Osteocyte (in vitro differentiated cells): ENCODE data around the gene PRR20G. TPM values are rescaled to one million over a fixed set of nuclear protein-coding genes. Genes with fewer than 3 reads are reported as not detected.
"Not testable (repeated sequence)": the region's sequence is repeated elsewhere in the genome, so short reads cannot be mapped to it uniquely, and the experiment has no call there.

Source experiments
- DNase-seq: peaks from one replicate; pipeline ENCODE4 v3.0.0; 2021; ENCODE audit warnings: mixed read lengths; ENCODE audit not compliant: unreplicated experiment; ENCODE audit errors: extremely low spot score
- H3K27ac Mint-ChIP-seq: one replicate; pipeline ENCODE4 v1.8.0; 2021; ENCODE audit warnings: mild to moderate bottlenecking, mixed read lengths; ENCODE audit not compliant: unreplicated experiment
- H3K27me3 Mint-ChIP-seq: one replicate; pipeline ENCODE4 v1.8.0; 2021; ENCODE audit warnings: mixed read lengths; ENCODE audit not compliant: unreplicated experiment
- H3K36me3 Mint-ChIP-seq: one replicate; pipeline ENCODE4 v1.8.0; 2021; ENCODE audit warnings: mixed read lengths; ENCODE audit not compliant: unreplicated experiment
- H3K4me1 Mint-ChIP-seq: one replicate; pipeline ENCODE4 v1.8.0; 2021; ENCODE audit warnings: mixed read lengths; ENCODE audit not compliant: unreplicated experiment
- H3K4me3 Mint-ChIP-seq: one replicate; pipeline ENCODE4 v1.8.0; 2021; ENCODE audit warnings: mild to moderate bottlenecking, moderate library complexity, mixed read lengths; ENCODE audit not compliant: unreplicated experiment
- H3K9me3 Mint-ChIP-seq: one replicate; pipeline ENCODE4 v1.8.0; 2021; ENCODE audit warnings: mixed read lengths; ENCODE audit not compliant: unreplicated experiment
- total RNA-seq: library from RNA; stranded (reverse); gene quantifications from 2 replicates; pipeline ENCODE4 v1.2.1, GENCODE V29; 2021
- TF ChIP-seq, protein P1 (sequence below): fragments of 200-600 bp; sonication (generic); IDR thresholded peaks from 2 replicates; pipeline ENCODE4 v1.5.0; 2021; ENCODE audit warnings: antibody characterized with exemption, mild to moderate bottlenecking, moderate library complexity

Gene PRR20G
- total RNA-seq, 1 donor from 2014 or later: not detected

DNA sequence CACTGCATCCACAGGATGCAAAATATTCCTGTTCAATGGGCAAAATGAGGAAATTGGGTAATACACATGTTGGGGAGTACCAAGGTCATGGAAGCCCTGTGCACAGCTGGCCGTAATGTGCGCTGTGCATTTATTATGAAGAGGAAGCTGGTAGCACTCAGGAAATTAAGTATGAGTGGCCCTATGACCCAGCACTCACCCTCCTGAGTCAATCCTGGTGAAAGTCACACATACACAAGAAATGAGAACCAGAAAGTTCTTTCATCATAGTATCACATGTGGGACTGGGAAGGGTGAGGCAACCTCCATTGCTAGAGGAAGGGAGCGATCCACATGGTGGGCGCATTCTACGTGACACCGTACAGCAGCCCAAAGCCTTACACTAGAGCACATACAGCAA, 11.4 kb upstream of the PRR20G start:
- Mint-ChIP-seq H3K36me3 (no peaks in the 10 kb centered on the region), H3K4me3 (no peak overlapping the region), H3K27ac (no peak overlapping the region), H3K27me3 (peaks cover 33% of the 10 kb centered on the region), H3K9me3 (no peaks in the 10 kb centered on the region), H3K4me1 (no peaks in the 10 kb centered on the region)
- DNase-seq: no peak
- TF ChIP-seq, protein P1, sequence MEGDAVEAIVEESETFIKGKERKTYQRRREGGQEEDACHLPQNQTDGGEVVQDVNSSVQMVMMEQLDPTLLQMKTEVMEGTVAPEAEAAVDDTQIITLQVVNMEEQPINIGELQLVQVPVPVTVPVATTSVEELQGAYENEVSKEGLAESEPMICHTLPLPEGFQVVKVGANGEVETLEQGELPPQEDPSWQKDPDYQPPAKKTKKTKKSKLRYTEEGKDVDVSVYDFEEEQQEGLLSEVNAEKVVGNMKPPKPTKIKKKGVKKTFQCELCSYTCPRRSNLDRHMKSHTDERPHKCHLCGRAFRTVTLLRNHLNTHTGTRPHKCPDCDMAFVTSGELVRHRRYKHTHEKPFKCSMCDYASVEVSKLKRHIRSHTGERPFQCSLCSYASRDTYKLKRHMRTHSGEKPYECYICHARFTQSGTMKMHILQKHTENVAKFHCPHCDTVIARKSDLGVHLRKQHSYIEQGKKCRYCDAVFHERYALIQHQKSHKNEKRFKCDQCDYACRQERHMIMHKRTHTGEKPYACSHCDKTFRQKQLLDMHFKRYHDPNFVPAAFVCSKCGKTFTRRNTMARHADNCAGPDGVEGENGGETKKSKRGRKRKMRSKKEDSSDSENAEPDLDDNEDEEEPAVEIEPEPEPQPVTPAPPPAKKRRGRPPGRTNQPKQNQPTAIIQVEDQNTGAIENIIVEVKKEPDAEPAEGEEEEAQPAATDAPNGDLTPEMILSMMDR: no peak

DNA sequence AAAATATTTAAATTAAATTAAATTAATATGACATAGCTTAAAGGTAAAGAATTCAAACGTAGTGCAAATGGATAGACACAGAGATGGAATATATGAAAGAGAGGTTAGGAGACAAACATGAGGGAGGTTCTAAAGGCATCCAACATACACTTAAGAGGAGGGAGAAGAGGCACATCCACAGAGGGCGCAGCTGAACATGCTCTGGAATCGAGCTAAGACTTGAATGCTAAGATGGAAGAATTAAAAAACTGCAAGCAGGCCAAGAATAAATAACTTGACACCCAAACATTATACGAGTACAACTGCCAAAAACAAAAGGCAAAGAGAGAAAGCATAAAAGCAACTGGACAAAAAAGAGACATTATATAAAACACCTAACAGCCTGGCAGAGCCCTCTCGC, 9.1 kb upstream of the PRR20G start:
- Mint-ChIP-seq H3K27me3 (peaks cover 28% of the 10 kb centered on the region), H3K27ac (no peak overlapping the region)

GRCh38 chr3:127296166-127296565, 8.3 kb upstream of the PRR20G start:
- Mint-ChIP-seq H3K36me3 (no peaks in the 10 kb centered on the region), H3K27me3 (peaks cover 24% of the 10 kb centered on the region), H3K27ac (no peak overlapping the region), H3K4me1 (no peaks in the 10 kb centered on the region), H3K4me3 (no peak overlapping the region), H3K9me3 (no peaks in the 10 kb centered on the region)
- TF ChIP-seq, protein P1: no peak
- no peak for DNase-seq

More for the DNA sequence above, 9.1 kb upstream of the PRR20G start:
- DNase-seq: no peak
- Mint-ChIP-seq H3K36me3 (no peaks in the 10 kb centered on the region), H3K9me3 (no peaks in the 10 kb centered on the region), H3K4me1 (no peaks in the 10 kb centered on the region), H3K4me3 (no peak overlapping the region)
- TF ChIP-seq, protein P1: no peak

DNA sequence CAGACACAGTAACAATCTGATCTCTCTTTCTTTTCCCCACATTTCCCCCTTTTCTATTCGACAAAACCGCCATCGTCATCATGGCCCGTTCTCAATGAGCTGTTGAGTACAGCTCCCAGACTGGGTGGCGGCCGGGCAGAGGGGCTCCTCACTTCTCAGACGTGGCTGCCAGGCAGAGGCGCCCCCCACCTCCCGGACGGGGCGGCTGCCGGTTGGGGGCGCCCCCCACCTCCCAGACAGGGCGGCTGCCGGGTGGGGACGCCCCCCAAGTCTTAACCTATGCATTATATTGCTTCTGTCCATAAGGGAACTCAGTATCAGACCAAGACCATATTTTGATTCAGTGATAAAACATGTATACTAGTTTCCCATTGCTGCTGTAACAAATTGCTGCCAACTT, 5.8 kb upstream of the PRR20G start:
- H3K36me3 Mint-ChIP-seq, H3K9me3 Mint-ChIP-seq, H3K4me3 Mint-ChIP-seq, H3K4me1 Mint-ChIP-seq, DNase-seq, H3K27ac Mint-ChIP-seq: not testable (repeated sequence)
- H3K27me3 Mint-ChIP-seq: peaks cover 16% of the 10 kb centered on the region

DNA sequence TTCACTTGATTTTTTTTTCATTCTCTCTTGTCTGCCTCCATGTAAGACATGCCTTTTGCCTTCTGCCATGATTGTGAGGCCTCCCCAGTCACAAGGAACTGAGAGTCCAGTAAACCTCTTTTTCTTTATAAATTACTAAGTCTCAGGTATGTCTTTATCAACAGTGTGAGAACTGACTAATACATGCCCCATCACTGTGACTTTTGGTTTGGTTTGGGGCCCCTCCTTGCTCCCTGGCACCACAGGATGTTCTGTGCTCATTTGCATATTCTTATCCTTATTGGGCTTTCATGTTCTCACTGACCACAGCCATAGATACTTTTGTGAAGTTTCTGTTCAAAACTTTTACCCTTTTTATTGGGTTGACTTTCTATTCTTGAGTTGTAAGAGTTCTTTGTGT, 3.8 kb upstream of the PRR20G start:
- H3K4me3 Mint-ChIP-seq: no peak overlapping the region
- no peak for DNase-seq
- no peaks in the 10 kb centered on the region for H3K36me3 Mint-ChIP-seq
- peaks cover 5% of the 10 kb centered on the region for H3K27me3 Mint-ChIP-seq
- H3K27ac Mint-ChIP-seq: no peak overlapping the region
- peaks cover 7% of the 10 kb centered on the region for H3K9me3 Mint-ChIP-seq
- H3K4me1 Mint-ChIP-seq: peaks cover under 1% of the 10 kb centered on the region
- TF ChIP-seq, protein P1: no peak

DNA sequence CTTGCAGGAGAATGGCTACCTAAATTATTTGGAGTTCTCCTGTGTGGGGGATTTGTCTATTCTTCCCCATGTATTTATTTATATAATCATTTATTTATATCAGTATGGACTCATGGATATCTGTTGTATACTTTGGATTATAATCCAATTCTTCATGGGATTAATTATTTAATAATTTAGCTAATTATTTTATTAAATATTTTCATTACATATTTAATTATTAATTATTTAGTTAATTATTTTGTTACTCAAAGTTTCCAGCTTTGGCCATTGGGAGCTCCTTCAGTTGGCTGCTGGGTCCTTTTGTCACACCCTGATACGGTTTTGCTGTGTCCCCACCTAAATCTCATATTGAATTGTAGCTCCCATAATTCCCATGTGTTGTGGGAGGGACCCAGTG, 3.3 kb upstream of the PRR20G start:
- TF ChIP-seq, protein P1: no peak
- H3K27me3 Mint-ChIP-seq: peaks cover 5% of the 10 kb centered on the region
- H3K4me1 Mint-ChIP-seq: peaks cover 4% of the 10 kb centered on the region
- DNase-seq: no peak
- no peak overlapping the region for H3K27ac Mint-ChIP-seq
- peaks cover 11% of the 10 kb centered on the region for H3K9me3 Mint-ChIP-seq
- H3K4me3 Mint-ChIP-seq: no peak overlapping the region
- no peaks in the 10 kb centered on the region for H3K36me3 Mint-ChIP-seq
